Smooth muscle cell (in vitro differentiated cells): ENCODE results near the gene DDI1. TPM values are rescaled to one million over a fixed set of nuclear protein-coding genes. Genes with fewer than 3 reads are reported as not detected.

Experiments
- DNase-seq: peaks from one replicate; lab custom pipeline; 2025; ENCODE audit not compliant: unreplicated experiment; lab: John Stamatoyannopoulos, UW
- H2AFZ ChIP-seq: fragments of 200-600 bp; sonication (generic); 2 replicates; pipeline ENCODE4 v1.6.0; 2016; ENCODE audit warnings: antibody characterized with exemption, low read depth, mild to moderate bottlenecking
- H3F3A ChIP-seq: fragments of 200-600 bp; sonication (generic); 2 replicates; pipeline ENCODE4 v1.6.0; 2017; ENCODE audit warnings: antibody characterized with exemption, low read depth
- H3K27ac ChIP-seq: fragments of 200-600 bp; sonication (generic); 2 replicates; pipeline ENCODE4 v1.5.1; 2016; ENCODE audit warnings: low read depth, mild to moderate bottlenecking
- H3K27me3 ChIP-seq: fragments of 200-600 bp; sonication (generic); 2 replicates; pipeline ENCODE4 v1.6.1; 2016; ENCODE audit warnings: low read depth, mild to moderate bottlenecking
- H3K36me3 ChIP-seq: fragments of 200-600 bp; sonication (generic); 2 replicates; pipeline ENCODE4 v1.5.1; 2016; ENCODE audit warnings: low read depth
- H3K4me1 ChIP-seq: fragments of 200-600 bp; sonication (generic); 2 replicates; pipeline ENCODE4 v1.5.1; 2016; ENCODE audit warnings: low read depth
- H3K4me2 ChIP-seq: fragments of 200-600 bp; sonication (generic); 2 replicates; pipeline ENCODE4 v1.6.0; 2016; ENCODE audit warnings: mild to moderate bottlenecking
- H3K4me3 ChIP-seq: fragments of 200-600 bp; sonication (generic); 2 replicates; pipeline ENCODE4 v1.5.1; 2016; ENCODE audit warnings: mild to moderate bottlenecking
- H3K79me2 ChIP-seq: fragments of 200-600 bp; sonication (generic); 2 replicates; pipeline ENCODE4 v1.6.0; 2016; ENCODE audit warnings: low read depth, mild to moderate bottlenecking
- H3K9ac ChIP-seq: fragments of 200-600 bp; sonication (generic); 2 replicates; pipeline ENCODE4 v1.6.0; 2016; ENCODE audit warnings: low read depth
- H3K9me3 ChIP-seq: fragments of 200-600 bp; sonication (generic); replicated peaks from 2 replicates; pipeline ENCODE4 v1.5.1; 2016; ENCODE audit warnings: low read depth
- H4K20me1 ChIP-seq: fragments of 200-600 bp; sonication (generic); 2 replicates; pipeline ENCODE4 v1.6.0; 2016; ENCODE audit warnings: low read depth
- CTCF ChIP-seq: fragments of 200-600 bp; sonication (generic); IDR thresholded peaks from 2 replicates; pipeline ENCODE4 v1.5.1; 2017; ENCODE audit warnings: borderline replicate concordance, mild to moderate bottlenecking, antibody characterized with exemption; ENCODE audit not compliant: insufficient read depth, poor library complexity, severe bottlenecking
- WGBS: methylation state at CpG from one replicate; pipeline ENCODE4 v1.1.7; 2016; ENCODE audit warnings: low lambda C conversion rate; 5-methylcytosine and 5-hydroxymethylcytosine counted together
- polyA plus RNA-seq: library from polyadenylated mRNA; unstranded; fragments of >200 nt; fragmentation: Nextera tagmentation; extraction: Ambion mirVana; gene quantifications from 2 replicates; pipeline ENCODE4 v1.2.1, GENCODE V29; 2016
- total RNA-seq: library from RNA; depleted of rRNA; stranded (reverse); fragments of >200 nt; gene quantifications from 2 replicates; pipeline ENCODE4 v1.2.3, GENCODE V29; 2014

The DDI1 gene
- total and polyA plus RNA-seq, 2 experiments from 2014 or later: not detected

- Histone ChIP-seq H4K20me1 (no peaks in the 10 kb centered on the region), H3K27ac (no peak overlapping the region)
These were observed 39.4 kb upstream of the DDI1 start for GRCh38 chr11:103997082-103997481.

GRCh38 chr11:103998826-103999508 lies 37.5 kb upstream of the DDI1 start:
- Histone ChIP-seq H3F3A (no peaks in the 10 kb centered on the region), H3K9me3 (no peaks in the 10 kb centered on the region), H3K9ac (no peak overlapping the region), H3K79me2 (no peaks in the 10 kb centered on the region), H3K27ac (no peak overlapping the region), H3K36me3 (no peaks in the 10 kb centered on the region), H3K27me3 (no peaks in the 10 kb centered on the region), H3K4me3 (no peak overlapping the region), H4K20me1 (no peaks in the 10 kb centered on the region), H3K4me2 (no peak overlapping the region), H2AFZ (no peak overlapping the region), H3K4me1 (no peaks in the 10 kb centered on the region)
- DNase-seq: no peak
- TF ChIP-seq CTCF: no peak
- WGBS: 90% methylated on average over 5 of the region's 5 CpGs

More at GRCh38 chr11:103997082-103997481, 39.4 kb upstream of the DDI1 start:
- DNase-seq: no peak
- Histone ChIP-seq H3K36me3 (no peaks in the 10 kb centered on the region), H3K9ac (no peak overlapping the region), H3K9me3 (no peaks in the 10 kb centered on the region), H3K79me2 (no peaks in the 10 kb centered on the region), H3F3A (no peaks in the 10 kb centered on the region), H2AFZ (no peak overlapping the region), H3K4me2 (no peak overlapping the region), H3K27me3 (no peaks in the 10 kb centered on the region), H3K4me3 (no peak overlapping the region), H3K4me1 (no peaks in the 10 kb centered on the region)
- WGBS: 97% methylated on average over 1 of the region's 1 CpG
- TF ChIP-seq CTCF: no peak

GRCh38 chr11:104000798-104001197 lies 35.6 kb upstream of the DDI1 start:
- Histone ChIP-seq H3K36me3 (no peaks in the 10 kb centered on the region), H3K4me1 (no peaks in the 10 kb centered on the region), H3K4me2 (no peak overlapping the region), H3K27me3 (no peaks in the 10 kb centered on the region), H3K27ac (no peak overlapping the region), H2AFZ (no peak overlapping the region), H3K79me2 (no peaks in the 10 kb centered on the region), H3F3A (no peaks in the 10 kb centered on the region), H3K9ac (no peak overlapping the region), H3K9me3 (no peaks in the 10 kb centered on the region), H4K20me1 (no peaks in the 10 kb centered on the region), H3K4me3 (no peak overlapping the region)
- no peak for TF ChIP-seq CTCF
- DNase-seq: no peak
- WGBS: 39% methylated on average over 5 of the region's 5 CpGs

- Histone ChIP-seq H3K27ac (no peak overlapping the region), H3K79me2 (no peaks in the 10 kb centered on the region), H3F3A (no peaks in the 10 kb centered on the region), H3K27me3 (no peaks in the 10 kb centered on the region), H3K4me1 (no peaks in the 10 kb centered on the region), H3K4me2 (no peak overlapping the region), H3K36me3 (no peaks in the 10 kb centered on the region), H3K9me3 (no peaks in the 10 kb centered on the region), H2AFZ (no peak overlapping the region), H3K4me3 (no peak overlapping the region), H4K20me1 (no peaks in the 10 kb centered on the region), H3K9ac (no peak overlapping the region)
- TF ChIP-seq CTCF: no peak
- no peak for DNase-seq
- WGBS: 89% methylated on average over 3 of the region's 3 CpGs
These were observed 34.8 kb upstream of the DDI1 start for GRCh38 chr11:104001561-104002056.
